MM.1S (cell line): ENCODE measurements around the gene WFIKKN2.
A peak's percentile ranks its signal among the peaks of the same experiment; 100 is the strongest.

ENCODE experiments used
- DNase-seq: peaks from one replicate; pipeline ENCODE4 v3.0.0-alpha.2; 2015
- H2AFZ ChIP-seq: fragments of 300-600 bp; sonication (generic); 2 replicates; pipeline ENCODE4 v1.6.0; 2016; ENCODE audit warnings: antibody characterized with exemption, low read length
- H3F3A ChIP-seq: fragments of 300-600 bp; sonication (generic); 2 replicates; pipeline ENCODE4 v1.6.1; 2016; ENCODE audit warnings: mild to moderate bottlenecking, antibody characterized with exemption, low read length, moderate library complexity, mixed read lengths; ENCODE audit not compliant: insufficient read depth
- H3K27ac ChIP-seq: fragments of 300-600 bp; sonication (generic); 2 replicates; pipeline ENCODE4 v1.5.1; 2016; ENCODE audit warnings: mild to moderate bottlenecking, low read length
- H3K27me3 ChIP-seq: fragments of 300-600 bp; sonication (generic); replicated peaks from 2 replicates; pipeline ENCODE4 v1.6.0; 2016; ENCODE audit warnings: low read length; ENCODE audit not compliant: insufficient read depth
- H3K36me3 ChIP-seq: fragments of 300-600 bp; sonication (generic); replicated peaks from 2 replicates; pipeline ENCODE4 v1.6.1; 2016; ENCODE audit warnings: mild to moderate bottlenecking, low read length, mixed read lengths; ENCODE audit not compliant: insufficient read depth
- H3K4me1 ChIP-seq: fragments of 300-600 bp; sonication (generic); 2 replicates; pipeline ENCODE4 v1.6.1; 2016; ENCODE audit warnings: low read length, mixed read lengths
- H3K4me2 ChIP-seq: fragments of 300-600 bp; sonication (generic); 2 replicates; pipeline ENCODE4 v1.6.0; 2016; ENCODE audit warnings: low read depth, low read length
- H3K4me3 ChIP-seq: fragments of 300-600 bp; sonication (generic); 2 replicates; pipeline ENCODE4 v1.5.1; 2016; ENCODE audit warnings: low read length, mixed read lengths
- H3K79me2 ChIP-seq: fragments of 300-600 bp; sonication (generic); 2 replicates; pipeline ENCODE4 v1.6.1; 2016; ENCODE audit warnings: mixed run types, low read length, mixed read lengths
- H3K9ac ChIP-seq: fragments of 300-600 bp; sonication (generic); 2 replicates; pipeline ENCODE4 v1.6.1; 2016; ENCODE audit warnings: low read length, mixed read lengths
- H3K9me2 ChIP-seq: fragments of 300-600 bp; sonication (generic); replicated peaks from 2 replicates; pipeline ENCODE4 v1.6.1; 2016; ENCODE audit warnings: mild to moderate bottlenecking, low read length, mixed read lengths; ENCODE audit not compliant: insufficient read depth
- H3K9me3 ChIP-seq: fragments of 300-600 bp; sonication (generic); replicated peaks from 2 replicates; pipeline ENCODE4 v1.6.1; 2016; ENCODE audit warnings: mild to moderate bottlenecking, low read length, mixed read lengths; ENCODE audit not compliant: insufficient read depth
- H4K20me1 ChIP-seq: fragments of 300-600 bp; sonication (generic); 2 replicates; pipeline ENCODE4 v1.6.1; 2016; ENCODE audit warnings: mild to moderate bottlenecking, low read length, moderate library complexity, mixed read lengths; ENCODE audit not compliant: insufficient read depth
- CTCF ChIP-seq: fragments of 300-600 bp; sonication (generic); IDR thresholded peaks from 2 replicates; pipeline ENCODE4 v1.5.1; 2016; ENCODE audit warnings: antibody characterized with exemption, low read length, mixed read lengths
- EZH2 ChIP-seq: fragments of 300-600 bp; sonication (generic); optimal IDR thresholded peaks from 2 replicates; pipeline ENCODE3; 2017; ENCODE audit warnings: low read depth, mild to moderate bottlenecking, antibody characterized with exemption, low read length, mixed read lengths
- EZH2phosphoT487 ChIP-seq: fragments of 300-600 bp; sonication (generic); IDR thresholded peaks from 2 replicates; pipeline ENCODE4 v1.6.1; 2018; ENCODE audit warnings: antibody characterized with exemption, low read length

Gene WFIKKN2

GRCh38 chr17:50818921-50819657, 16.3 kb upstream of the WFIKKN2 start:
- TF ChIP-seq EZH2phosphoT487: no peak
- TF ChIP-seq EZH2: no peak
- TF ChIP-seq CTCF: no peak
- Histone ChIP-seq H3K9ac (no peak overlapping the region), H3K9me3 (no peaks in the 10 kb centered on the region), H3F3A (no peaks in the 10 kb centered on the region), H3K27me3 (no peaks in the 10 kb centered on the region), H3K4me2 (no peak overlapping the region), H3K36me3 (no peaks in the 10 kb centered on the region), H3K4me3 (no peak overlapping the region), H3K4me1 (peaks cover 11% of the 10 kb centered on the region), H3K9me2 (no peaks in the 10 kb centered on the region), H3K27ac (peak overlapping the region; percentile 20; the same call in 1 of the 2 replicates), H2AFZ (peak overlapping the region; percentile 44; the same call in 1 of the 2 replicates), H3K79me2 (no peaks in the 10 kb centered on the region), H4K20me1 (no peaks in the 10 kb centered on the region)
- DNase-seq: peak; percentile 42

GRCh38 chr17:50820651-50821050, 14.7 kb upstream of the WFIKKN2 start:
- Histone ChIP-seq H3K27me3 (no peaks in the 10 kb centered on the region), H3K27ac (no peak overlapping the region), H2AFZ (no peak overlapping the region), H3K36me3 (no peaks in the 10 kb centered on the region), H3K9me2 (no peaks in the 10 kb centered on the region), H3F3A (no peaks in the 10 kb centered on the region), H3K9ac (no peak overlapping the region), H3K4me2 (no peak overlapping the region), H3K9me3 (no peaks in the 10 kb centered on the region), H3K4me3 (no peak overlapping the region), H3K79me2 (no peaks in the 10 kb centered on the region), H3K4me1 (peaks cover 11% of the 10 kb centered on the region), H4K20me1 (no peaks in the 10 kb centered on the region)
- DNase-seq: no peak
- no peak for TF ChIP-seq EZH2
- TF ChIP-seq CTCF: no peak
- TF ChIP-seq EZH2phosphoT487: no peak

- no peaks in the 10 kb centered on the region for H3K36me3 ChIP-seq
- H4K20me1 ChIP-seq: no peaks in the 10 kb centered on the region
- no peak overlapping the region for H3K9ac ChIP-seq
- no peaks in the 10 kb centered on the region for H3K9me3 ChIP-seq
- H3K4me3 ChIP-seq: no peak overlapping the region
- no peaks in the 10 kb centered on the region for H3K27me3 ChIP-seq
- peaks cover 20% of the 10 kb centered on the region for H3K4me1 ChIP-seq
- H2AFZ ChIP-seq: no peak overlapping the region
- no peak overlapping the region for H3K4me2 ChIP-seq
- H3K79me2 ChIP-seq: no peaks in the 10 kb centered on the region
- TF ChIP-seq EZH2phosphoT487 (no peak), CTCF (no peak), EZH2 (no peak)
- no peak for DNase-seq
- no peak overlapping the region for H3K27ac ChIP-seq
- no peaks in the 10 kb centered on the region for H3K9me2 ChIP-seq
- peaks cover 3% of the 10 kb centered on the region for H3F3A ChIP-seq
Observed at GRCh38 chr17:50822550-50822949, 12.8 kb upstream of the WFIKKN2 start.
